Activated CD4-positive, alpha-beta T cell treated with anti-CD3 and anti-CD28 coated beads, Interleukin-2, amount 50 U/mL, for 1 hour (primary cell): ENCODE measurements around the gene DHRS4.
"Not testable (repeated sequence)": the region's sequence is repeated elsewhere in the genome, so short reads cannot be mapped to it uniquely, and the experiment has no call there.

ENCODE experiments used
- DNase-seq: peaks from one replicate; pipeline ENCODE4 v3.0.0-alpha.2; 2020

DHRS4 gene

GRCh38 chr14:23988607-23989363 lies 35.2 kb downstream of the DHRS4 start, which contains the start of gene DHRS4L2:
DHRS4L2 (plus strand) TSS chr14:23988929; CDS start chr14:23988948, 19 bp downstream.
- DNase-seq: peak; percentile 69

GRCh38 chr14:23989734-23990445 lies 36.3 kb downstream of the DHRS4 start:
- not testable (repeated sequence) for DNase-seq

- DNase-seq: not testable (repeated sequence)
These were observed 37.4 kb downstream of the DHRS4 start for GRCh38 chr14:23990961-23991360.

GRCh38 chr14:23993042-23993441 lies 39.5 kb downstream of the DHRS4 start:
- not testable (repeated sequence) for DNase-seq

GRCh38 chr14:23996009-23996408 lies 42.4 kb downstream of the DHRS4 start:
- not testable (repeated sequence) for DNase-seq

GRCh38 chr14:23996825-23997224 lies 43.3 kb downstream of the DHRS4 start:
- DNase-seq: not testable (repeated sequence)

- not testable (repeated sequence) for DNase-seq
These were observed 46.1 kb downstream of the DHRS4 start for GRCh38 chr14:23999640-24000039.

GRCh38 chr14:24001078-24001477 lies 47.5 kb downstream of the DHRS4 start:
- not testable (repeated sequence) for DNase-seq

GRCh38 chr14:24001679-24002078 lies 48.1 kb downstream of the DHRS4 start:
- DNase-seq: not testable (repeated sequence)

- DNase-seq: not testable (repeated sequence)
These were observed 52.9 kb downstream of the DHRS4 start for GRCh38 chr14:24006471-24006816.

- DNase-seq: peak; percentile 50
These were observed 53.5 kb downstream of the DHRS4 start for GRCh38 chr14:24006817-24007652.

- no peak for DNase-seq
These were observed 57.5 kb downstream of the DHRS4 start for GRCh38 chr14:24011051-24011450.

- DNase-seq: not testable (repeated sequence)
These were observed 59.2 kb downstream of the DHRS4 start for GRCh38 chr14:24012726-24013273.

- DNase-seq: peak; percentile 36
These were observed 60.3 kb downstream of the DHRS4 start for GRCh38 chr14:24013654-24014514.

- DNase-seq: not testable (repeated sequence)
These were observed 62.2 kb downstream of the DHRS4 start for GRCh38 chr14:24015745-24016144.
